Adipose tissue (tissue), 3 donors: ENCODE measurements around the gene ENPP7. TPM values are rescaled to one million over a fixed set of nuclear protein-coding genes. Genes with fewer than 3 reads are reported as not detected.
"Not testable (repeated sequence)": the region's sequence is repeated elsewhere in the genome, so short reads cannot be mapped to it uniquely, and the experiment has no call there.

Source experiments
- H3K27ac ChIP-seq: one replicate; pipeline ENCODE4 v1.5.1; 2013; ENCODE audit warnings: low read depth, low read length
- WGBS, 3 donors: extraction: QIAGEN DNeasy Blood & Tissue Kit; methylation state at CpG; one replicate each; pipeline ENCODE4 v1.1.7; 2013; 5-methylcytosine and 5-hydroxymethylcytosine counted together
- polyA plus RNA-seq, 3 donors: library from polyadenylated mRNA; stranded (reverse); fragments of 200-250 nt; gene quantifications; one replicate each; pipeline ENCODE4 v1.2.3, GENCODE V29; 2013
- donor health status: healthy with polysubstance abuse.
- donor health status: Bipolar disorder and iron deficiency.
- donor health status: healthy.

Gene ENPP7
- polyA plus RNA-seq, 3 donors: not detected

DNA sequence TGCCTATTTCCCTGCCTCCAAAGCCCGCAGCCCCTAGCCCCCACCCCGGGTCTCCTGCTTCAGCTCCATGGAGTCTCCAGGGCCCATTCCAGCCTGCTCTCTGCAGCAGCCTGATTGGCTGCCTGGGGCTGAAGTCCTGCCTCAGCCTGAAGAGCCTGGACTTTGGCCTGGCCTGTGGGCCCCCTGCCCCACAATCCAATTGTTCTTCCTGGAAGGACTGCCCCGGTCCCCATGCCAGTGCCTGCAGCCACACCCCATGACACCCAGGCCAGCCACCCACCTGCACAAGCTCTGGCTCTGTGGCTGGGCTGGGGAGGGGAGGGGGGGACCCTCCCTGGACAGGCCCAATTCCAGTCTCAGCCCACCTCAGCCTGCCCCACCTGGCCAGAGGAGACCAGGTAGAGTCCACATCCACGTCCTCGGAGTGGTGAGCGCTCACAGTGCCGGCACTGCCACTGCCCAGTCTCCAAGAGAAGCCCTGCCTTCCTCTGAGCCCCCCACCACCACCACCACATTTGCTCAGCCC lies 12.3 kb downstream of the ENPP7 start:
- H3K27ac ChIP-seq: no peak overlapping the region
- 85 to 91% (median 90%) methylated on average over 7 of the region's 7 CpGs for WGBS, 3 donors

DNA sequence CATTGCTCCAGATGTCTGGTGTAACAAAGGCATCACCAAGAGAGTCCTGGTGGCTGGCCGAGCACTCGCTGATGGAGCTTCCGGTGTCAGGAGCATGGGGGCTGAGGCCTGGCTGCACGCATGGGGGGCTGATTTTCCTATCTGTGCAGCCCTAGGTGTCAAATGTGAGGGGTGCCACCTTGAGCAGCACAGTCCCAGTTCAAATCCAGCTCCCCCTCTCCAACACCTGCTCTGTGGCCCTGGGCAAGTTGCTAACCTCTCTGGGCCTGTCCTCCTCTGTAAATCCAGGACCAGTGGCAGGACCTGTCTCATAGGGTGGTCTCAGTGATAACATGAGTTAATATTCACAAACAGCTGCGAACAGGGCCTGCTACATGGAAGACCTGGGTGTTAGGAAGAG lies 12.9 kb downstream of the ENPP7 start:
- 93 to 96% (median 95%) methylated on average over 5 of the region's 5 CpGs for WGBS, 3 donors
- no peak overlapping the region for H3K27ac ChIP-seq

DNA sequence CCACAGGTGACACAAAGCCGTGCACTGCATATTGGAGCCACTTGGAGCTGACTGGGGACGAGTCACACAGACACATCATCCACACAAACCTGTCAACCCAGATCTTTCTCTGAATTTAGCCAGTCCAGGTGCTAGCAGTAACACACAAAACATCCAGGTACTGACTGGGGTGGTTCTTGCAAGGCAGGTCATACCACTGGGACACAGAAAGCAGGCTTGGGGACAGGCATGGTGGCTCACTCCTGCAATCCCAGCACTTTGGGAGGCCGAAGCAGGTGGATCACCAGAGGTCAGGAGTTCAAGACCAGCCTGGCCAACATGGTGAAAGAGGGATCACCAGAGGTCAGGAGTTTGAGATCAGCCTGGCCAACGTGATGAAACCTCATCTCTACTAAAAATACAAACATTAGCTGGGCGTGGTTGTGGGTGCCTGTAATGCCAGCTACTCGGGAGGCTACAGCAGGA lies 14.9 kb downstream of the ENPP7 start:
- WGBS, 3 donors: 49 to 52% (median 50%) methylated on average over 6 of the region's 6 CpGs
- no peak overlapping the region for H3K27ac ChIP-seq

DNA sequence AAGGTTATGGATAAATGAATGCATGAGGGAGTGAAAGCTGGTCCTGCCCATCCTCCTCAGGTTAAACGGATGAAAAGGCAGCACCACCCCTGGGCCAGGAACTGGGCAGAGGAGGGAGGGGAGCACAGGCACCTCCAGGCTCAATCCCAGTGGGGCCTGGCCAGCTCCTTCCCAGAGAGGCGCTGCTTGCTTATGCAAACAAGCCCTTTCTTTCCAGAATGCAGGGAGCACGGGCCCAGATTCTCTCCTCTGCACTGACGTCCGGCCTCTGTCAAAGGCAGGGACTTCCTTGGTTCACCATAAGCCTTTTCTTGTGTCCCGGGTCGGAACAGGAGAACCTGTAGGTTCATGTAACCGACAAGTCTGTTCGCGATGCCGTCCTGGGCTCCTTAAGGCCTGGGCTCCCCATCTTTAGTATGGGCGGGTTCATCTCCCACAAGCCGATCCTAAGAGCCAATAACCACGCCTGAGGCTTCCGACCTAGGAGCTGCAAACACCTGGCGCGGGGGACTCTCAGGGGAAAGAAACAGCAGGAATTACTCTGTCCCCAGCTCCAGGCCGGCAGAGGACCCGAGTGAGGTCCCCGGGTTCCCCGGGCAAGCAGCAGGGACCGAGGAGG lies 16.3 kb downstream of the ENPP7 start:
- 21 to 38% (median 31%) methylated on average over 19 to 22 of the region's 22 CpGs for WGBS, 3 donors
- H3K27ac ChIP-seq: no peak overlapping the region

DNA sequence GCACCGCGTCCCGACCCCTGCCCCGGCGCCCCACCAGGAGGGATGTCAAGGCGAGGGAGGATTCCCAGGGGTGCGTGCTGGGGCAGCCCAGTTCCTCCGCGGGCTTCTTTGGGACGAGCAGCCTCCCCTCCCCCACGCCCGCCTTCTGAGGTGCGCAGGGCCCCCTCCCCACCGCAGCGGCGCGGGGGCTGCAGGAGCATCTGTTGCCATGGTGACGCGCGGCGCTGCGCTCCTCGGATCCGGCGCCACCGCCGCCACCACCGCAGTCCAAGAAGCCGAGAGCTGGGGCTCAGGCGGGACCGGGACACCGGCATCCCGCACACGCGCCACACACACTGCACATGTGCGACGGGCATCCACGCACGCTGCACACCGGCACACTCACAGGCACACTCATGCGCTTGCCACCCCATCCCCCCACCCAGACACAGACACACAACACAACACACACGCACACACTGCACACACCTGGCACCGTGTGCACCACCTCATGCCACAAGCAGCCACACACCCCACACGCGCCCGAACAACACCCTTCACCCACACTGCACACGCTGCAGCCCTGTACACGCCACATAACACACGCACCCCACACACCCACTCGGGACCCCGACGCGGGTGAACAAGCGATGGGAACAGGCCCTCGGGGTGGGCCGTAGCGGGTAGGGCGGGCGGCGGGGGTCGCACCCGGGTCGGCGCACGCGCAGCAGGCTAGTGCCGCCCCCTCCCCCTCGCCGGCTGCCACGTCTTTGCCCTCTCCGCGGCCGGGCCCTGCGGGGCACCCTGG lies 17.0 kb downstream of the ENPP7 start:
- no peak overlapping the region for H3K27ac ChIP-seq
- WGBS, 3 donors: 2 to 3% (median 3%) methylated on average over 37 to 74 of the region's 74 CpGs

DNA sequence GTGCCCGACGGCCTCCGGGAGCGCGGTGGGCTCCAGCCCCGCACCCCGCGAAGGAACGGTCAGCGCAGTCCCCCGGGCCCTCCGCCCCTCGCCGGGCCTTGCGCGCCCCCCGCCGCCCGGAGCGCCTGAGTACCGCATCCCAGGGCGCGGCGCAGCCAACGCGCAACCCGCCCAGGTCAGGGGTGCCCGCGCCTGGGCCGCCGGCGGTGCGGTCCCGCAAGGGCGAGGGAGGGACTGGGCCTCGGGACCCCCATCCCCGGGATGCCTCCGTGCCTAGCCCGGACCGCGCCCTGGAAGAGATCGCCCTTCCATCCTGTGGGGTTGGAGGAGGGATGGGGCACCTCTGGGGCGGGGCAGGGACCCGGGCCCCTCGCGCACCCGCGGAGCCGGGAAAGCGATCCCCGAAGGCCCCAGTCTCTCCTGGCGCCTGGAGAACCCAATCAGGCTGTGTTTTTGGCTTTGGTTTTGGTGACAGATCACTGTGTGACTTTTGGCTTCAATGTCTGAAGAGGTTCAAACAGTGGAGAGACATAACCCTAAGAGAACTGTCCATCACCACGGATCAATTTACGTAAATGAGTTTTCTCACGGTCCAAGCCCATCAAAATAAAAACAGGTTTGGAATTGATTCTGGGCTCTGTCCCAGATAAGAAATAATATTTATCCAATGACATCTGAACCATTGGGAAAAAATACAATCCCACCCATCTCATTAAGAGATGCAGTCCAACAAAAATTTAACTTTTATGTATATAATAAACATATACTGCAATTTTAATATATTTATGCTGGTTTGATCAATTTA lies 17.8 kb downstream of the ENPP7 start:
- WGBS, 3 donors: 7 to 11% (median 8%) methylated on average over 34 to 55 of the region's 55 CpGs
- no peak overlapping the region for H3K27ac ChIP-seq

DNA sequence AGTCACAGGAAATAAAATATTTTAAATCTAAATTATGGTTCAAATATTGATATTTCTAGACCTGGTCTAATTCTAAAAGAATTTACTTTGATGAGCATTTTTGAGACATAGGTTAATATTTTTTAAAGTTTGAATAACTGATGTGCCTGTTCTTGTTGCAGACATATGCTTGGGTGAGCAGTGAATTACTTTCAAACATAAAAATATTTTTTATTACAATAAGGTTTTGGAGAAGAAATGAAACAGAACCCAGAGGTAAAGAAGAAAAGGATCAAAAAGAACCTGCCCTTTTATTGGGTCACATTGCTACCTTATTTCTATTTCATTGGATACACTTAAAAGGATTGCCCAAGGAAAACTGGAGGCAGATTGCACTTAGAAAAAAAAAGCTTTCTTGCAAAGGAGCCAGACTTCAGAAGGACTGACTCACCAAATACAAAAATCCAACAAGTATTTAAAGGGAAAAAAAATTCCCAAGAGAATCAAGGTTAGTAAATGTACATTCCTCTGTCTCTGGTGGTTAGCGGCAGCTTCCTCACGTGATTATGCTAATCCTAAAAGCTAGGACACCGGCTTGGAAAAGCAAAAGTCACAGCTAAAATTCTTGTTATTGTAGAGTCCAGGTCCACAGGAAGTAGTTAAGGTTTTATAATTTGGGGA lies 18.5 kb downstream of the ENPP7 start:
- no peak overlapping the region for H3K27ac ChIP-seq
- 57 to 68% (median 62%) methylated on average over 3 of the region's 3 CpGs for WGBS, 3 donors

DNA sequence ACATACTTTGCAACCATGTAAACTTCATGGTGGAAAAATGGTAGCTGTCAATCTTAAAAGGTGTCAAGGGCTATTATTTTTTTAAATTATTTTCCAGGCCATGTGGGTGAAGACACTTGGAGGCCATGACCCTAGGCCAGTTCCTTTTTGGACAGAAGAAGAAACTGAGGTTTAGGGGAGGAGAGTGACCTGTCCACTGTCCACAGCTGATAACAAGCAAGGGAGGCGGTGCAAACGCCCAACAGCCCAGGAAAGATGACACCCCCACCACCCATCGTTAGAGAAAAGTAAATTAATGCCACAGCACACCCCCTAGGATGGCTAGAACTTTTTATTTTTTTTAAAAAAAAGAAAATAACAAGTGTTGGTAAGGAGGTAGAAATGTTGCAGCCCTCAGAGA lies 19.2 kb downstream of the ENPP7 start:
- WGBS, 3 donors: 61 to 70% (median 64%) methylated on average over 3 of the region's 3 CpGs
- no peak overlapping the region for H3K27ac ChIP-seq

DNA sequence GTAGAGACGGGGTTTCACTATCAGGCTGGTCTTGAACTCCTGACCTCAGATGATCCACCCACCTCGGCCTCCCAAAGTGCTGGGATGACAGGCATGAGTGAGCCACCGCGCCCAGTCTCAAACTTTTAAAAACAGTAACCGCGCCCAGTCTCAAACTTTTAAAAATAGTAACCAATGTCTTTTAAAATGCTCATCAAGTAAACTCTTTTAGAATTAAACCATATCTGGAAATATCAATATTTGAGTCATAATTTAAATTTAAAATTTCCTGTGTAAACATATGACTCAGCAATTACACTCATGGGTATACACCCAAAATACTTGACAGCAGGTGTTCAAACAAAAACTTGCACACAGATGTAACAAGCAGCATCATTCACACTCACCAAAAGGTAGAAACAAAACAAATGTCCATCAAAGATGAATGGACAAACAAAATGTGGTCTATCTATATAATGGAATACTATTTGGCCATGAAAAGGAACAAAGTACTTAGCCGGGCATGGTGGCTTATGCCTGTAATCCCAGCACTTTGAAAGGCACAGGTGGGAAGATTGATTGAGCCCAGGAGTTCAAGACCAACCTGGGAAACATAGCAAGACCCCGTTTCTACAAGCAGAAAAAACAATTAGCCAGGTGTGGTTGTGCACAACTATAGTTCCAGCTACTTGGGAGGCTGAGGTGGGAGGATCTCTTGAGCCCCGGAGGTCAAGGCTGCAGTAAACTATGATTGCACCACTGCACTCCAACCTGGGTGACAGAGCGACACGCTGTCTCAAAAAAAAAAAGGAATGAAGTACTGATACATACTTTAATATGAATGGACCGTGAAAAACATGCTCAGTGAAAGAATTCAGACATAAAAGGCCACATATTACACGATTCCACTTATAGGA lies 20.2 kb downstream of the ENPP7 start:
- H3K27ac ChIP-seq: no peak overlapping the region
- WGBS, 3 donors: 77 to 86% (median 84%) methylated on average over 13 of the region's 13 CpGs

DNA sequence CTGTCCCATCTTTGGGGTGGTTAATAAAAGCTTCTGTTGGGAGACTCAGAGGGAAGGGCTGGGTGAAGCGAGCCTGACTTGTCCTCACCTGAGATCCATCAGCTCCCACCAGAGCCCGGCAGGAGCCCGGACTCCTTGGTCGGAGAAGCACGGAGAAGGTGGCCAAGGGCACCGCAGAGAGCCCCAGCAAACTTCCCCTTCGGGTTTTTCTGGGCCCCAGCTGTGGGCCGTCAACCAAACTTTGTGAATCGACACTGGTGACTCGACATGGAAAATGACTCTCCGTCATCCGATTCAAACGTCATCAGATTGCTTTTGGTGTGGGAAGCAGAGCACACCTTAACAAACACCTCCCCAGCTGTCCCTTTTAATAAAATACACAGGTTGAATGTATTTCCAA lies 21.4 kb downstream of the ENPP7 start:
- 54 to 68% (median 62%) methylated on average over 13 of the region's 13 CpGs for WGBS, 3 donors

DNA sequence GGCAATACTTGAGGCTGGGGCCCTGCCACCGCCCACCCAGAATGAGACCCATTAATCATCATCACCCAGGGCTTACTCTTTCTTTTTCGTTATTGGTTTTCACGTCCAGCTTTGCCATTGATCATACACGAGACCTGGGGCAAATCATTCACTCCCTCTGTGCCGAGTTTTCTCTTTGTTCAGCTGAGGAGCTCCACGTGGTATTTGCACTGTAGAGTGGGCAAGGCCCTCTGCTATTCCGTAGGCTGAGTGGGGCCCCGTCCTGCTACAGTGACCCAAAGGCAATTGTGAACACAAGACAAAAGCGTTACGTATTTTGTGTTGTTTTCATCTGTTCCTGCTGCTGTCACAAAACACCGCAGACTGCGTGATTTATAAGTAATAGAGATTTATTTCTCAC lies 23.6 kb downstream of the ENPP7 start:
- 46 to 81% (median 77%) methylated on average over 12 of the region's 12 CpGs for WGBS, 3 donors
- no peak overlapping the region for H3K27ac ChIP-seq

More for the DNA sequence above, 21.4 kb downstream of the ENPP7 start:
- no peak overlapping the region for H3K27ac ChIP-seq

DNA sequence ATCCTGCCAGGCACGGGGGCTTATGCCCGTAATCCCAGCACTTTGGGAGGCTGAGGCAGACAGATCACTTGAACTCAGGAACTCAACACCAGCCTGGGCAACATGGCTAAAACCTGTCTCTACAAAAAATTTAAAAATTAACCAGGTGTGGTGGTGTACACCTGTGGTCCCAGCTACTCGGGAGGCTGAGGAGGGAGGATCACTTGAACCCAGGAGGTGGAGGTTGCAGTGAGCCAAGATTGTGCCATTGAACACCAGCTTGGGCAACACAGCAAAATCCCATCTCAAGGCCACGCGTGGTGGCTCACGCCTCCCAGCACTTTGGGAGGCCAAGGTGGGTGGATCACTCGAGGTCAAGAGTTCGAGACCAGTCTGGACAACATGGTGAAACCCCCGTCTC lies 24.2 kb downstream of the ENPP7 start:
- H3K27ac ChIP-seq: not testable (repeated sequence)
- 91 to 93% (median 92%) methylated on average over 9 of the region's 9 CpGs for WGBS, 3 donors

DNA sequence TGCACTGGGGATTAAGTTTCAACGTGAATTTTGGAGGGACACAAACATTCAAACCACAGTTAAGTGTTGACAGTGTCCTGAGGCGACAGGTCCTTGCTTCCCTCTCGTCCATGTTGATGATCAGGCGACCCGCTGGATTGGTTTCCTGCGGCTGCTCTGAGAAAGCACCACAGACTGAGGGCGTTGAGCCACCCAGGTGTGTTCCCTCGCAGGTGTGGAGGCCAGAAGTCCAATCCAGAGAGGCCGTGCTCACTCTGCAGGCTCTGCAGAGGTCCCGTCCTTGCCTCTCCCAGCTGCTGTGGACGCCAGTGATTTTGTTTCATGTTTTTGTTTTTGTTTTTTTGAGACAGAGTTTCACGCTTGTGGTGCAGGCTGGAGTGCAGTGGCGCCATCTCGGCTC lies 24.8 kb downstream of the ENPP7 start:
- 87 to 92% (median 90%) methylated on average over 14 of the region's 14 CpGs for WGBS, 3 donors
- no peak overlapping the region for H3K27ac ChIP-seq

DNA sequence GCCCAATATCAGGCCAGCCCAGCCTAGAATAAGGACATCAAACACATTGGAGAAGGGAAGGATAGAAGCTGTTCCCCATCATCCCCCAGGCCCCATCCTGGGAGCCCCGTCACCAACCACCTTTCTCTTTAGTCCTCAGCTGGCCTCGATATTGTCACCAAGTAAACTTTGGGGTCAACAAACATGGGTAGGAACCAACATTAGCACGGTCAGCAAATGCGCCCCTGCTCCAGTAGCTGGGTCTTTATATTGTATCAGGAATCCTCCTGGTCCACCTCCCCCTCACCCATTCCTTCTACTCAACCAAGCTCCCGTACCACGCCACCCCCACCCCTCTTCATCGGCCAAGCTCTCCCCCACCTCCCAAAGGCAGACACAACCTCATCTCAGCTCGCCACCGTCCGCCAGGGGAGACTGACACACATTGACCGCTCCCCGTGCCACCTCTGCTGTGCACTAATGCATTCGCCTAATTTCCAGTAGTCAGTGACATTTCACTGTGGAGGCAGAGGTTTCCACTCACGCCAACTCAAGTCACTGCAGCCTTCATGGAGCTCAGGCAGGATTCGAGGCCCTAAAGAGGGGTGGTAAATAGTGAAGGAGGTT lies 26.5 kb downstream of the ENPP7 start:
- WGBS, 3 donors: 91 to 96% (median 95%) methylated on average over 15 of the region's 15 CpGs
- H3K27ac ChIP-seq: no peak overlapping the region

DNA sequence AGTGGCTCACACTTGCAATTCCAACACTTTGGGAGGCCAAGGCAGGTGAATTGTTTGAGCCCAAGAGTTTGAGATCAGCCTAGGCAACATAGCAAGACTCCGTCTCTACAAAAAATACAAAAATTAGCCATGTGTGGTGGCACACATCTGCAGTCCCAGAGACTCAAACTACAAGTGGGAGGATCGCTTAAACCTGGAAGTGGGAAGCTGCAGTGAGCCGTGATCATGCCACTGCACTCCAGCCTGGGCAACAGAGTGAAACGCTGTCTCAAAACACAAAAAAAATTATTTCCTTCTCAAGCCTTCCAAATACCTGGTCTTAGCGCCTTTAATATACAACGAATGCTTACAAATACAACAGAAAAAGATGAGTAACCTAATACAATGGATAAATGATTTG lies 27.5 kb downstream of the ENPP7 start:
- H3K27ac ChIP-seq: no peak overlapping the region
- 91 to 94% (median 91%) methylated on average over 6 of the region's 6 CpGs for WGBS, 3 donors

DNA sequence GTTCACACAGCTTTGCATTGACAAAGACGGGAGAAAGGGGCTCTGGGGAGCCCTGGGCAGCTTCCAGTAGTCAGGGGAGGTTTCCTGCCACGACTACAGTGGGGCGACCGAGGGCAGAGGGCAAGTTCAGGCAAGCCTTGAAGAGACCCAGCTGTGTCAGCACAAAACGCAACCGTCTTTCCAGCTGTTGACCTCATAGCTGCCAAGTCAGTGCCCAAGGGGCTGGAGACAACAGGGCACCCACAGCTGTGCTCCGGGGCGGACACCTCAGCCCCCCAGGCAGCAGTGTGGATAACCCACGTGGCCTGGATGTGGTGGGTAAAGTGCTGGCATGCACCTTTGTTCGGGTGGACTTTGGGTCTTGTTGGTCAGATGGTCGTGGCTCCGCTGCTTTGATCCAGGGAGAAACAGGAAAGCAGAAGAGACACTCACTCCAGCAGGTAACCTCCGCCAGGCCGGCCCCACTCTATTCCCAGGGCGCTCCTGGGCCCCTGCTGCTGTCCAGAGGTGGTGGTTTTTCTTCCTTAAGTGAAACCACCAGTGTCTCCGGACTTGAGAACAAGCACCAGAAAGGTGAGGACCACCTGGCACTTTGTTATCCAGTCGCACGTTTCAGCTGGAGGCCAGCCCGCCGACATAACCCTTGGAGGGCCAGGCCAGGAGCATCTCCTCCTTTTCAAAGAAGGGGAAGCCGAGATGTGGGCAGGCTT lies 29.6 kb downstream of the ENPP7 start:
- H3K27ac ChIP-seq: no peak overlapping the region
- 83 to 85% (median 84%) methylated on average over 21 of the region's 21 CpGs for WGBS, 3 donors
